Pancreas (tissue), 10 donors: Measurements from ENCODE around the gene ME1. TPM values are rescaled to one million over a fixed set of nuclear protein-coding genes. Genes with fewer than 3 reads are reported as not detected.
"Not testable (repeated sequence)": the region's sequence is repeated elsewhere in the genome, so short reads cannot be mapped to it uniquely, and the experiment has no call there.

Experiments
- ATAC-seq, 4 donors: fragments of 200-7000 bp; cut with Tn5 transposase; one replicate each; pipeline versions ENCODE4 v1.8.0 to v1.9.1; 2020; ENCODE audit warnings: mild to moderate bottlenecking in 4 of 4, moderate library complexity in 4 of 4
- DNase-seq, 6 donors: peaks; one replicate each; pipeline ENCODE4 v3.0.0-alpha.2; 2020
- FAIRE-seq: peaks from 2 replicates; lab custom pipeline; 2012; peaks lifted over from hg19 to GRCh38; lab: Jason Lieb, UNC
- H3K27ac ChIP-seq, 4 donors: fragments of 200-600 bp; sonication (generic); 1 replicate in 3 of 4; 2 replicates in 1 of 4; pipeline versions ENCODE4 v1.5.0 to v1.8.0; 2020
- H3K27me3 ChIP-seq, 4 donors: fragments of 200-600 bp; one replicate each; pipeline ENCODE4 v1.8.0; 2021
- H3K36me3 ChIP-seq, 3 donors: fragments of 200-600 bp; sonication (generic) in 1 of 3; one replicate each; pipeline versions ENCODE4 v1.5.0 to v1.8.0; 2020 to 2021
- H3K4me1 ChIP-seq, 3 donors: fragments of 200-600 bp; one replicate each; pipeline ENCODE4 v1.8.0; 2021
- H3K4me3 ChIP-seq, 4 donors: fragments of 200-600 bp; sonication (generic) in 2 of 4; one replicate each; pipeline versions ENCODE4 v1.5.0 to v1.8.0; 2020 to 2021
- H3K9me3 ChIP-seq, 4 donors: fragments of 200-600 bp; one replicate each; pipeline ENCODE4 v1.8.0; 2021
- CTCF ChIP-seq, 4 donors: fragments of 200-600 bp; sonication (generic) in 3 of 4; IDR thresholded peaks; one replicate each; pipeline versions ENCODE4 v1.5.0 to v1.8.0; 2021; ENCODE audit warnings: antibody characterized with exemption in 4 of 4
- WGBS, 2 donors: extraction: QIAGEN DNeasy Blood & Tissue Kit; methylation state at CpG; one replicate each; pipeline ENCODE4 v1.1.7; 2013; 5-methylcytosine and 5-hydroxymethylcytosine counted together
- intact Hi-C, 3 donors: fragments of 100-400 bp; cut with DNase I; formaldehyde crosslinking; loops; one replicate each; pipeline versions ENCODE4 v1.11.1 to v1.14.2; 2022
- polyA plus RNA-seq, 2 donors: library from polyadenylated mRNA; stranded (reverse); fragments of 200-250 nt; gene quantifications; one replicate each; pipeline ENCODE4 v1.2.3, GENCODE V29; 2013
- total RNA-seq, 6 donors: library from RNA; stranded (reverse); fragmentation: NEBNext Ultra II Directional in 4 of 6; extraction: Animal tissue kit (Norgen Biotek cat#: 25700) in 4 of 6; gene quantifications; one replicate each; pipeline versions ENCODE4 v1.2.1 to v1.2.4, GENCODE V29; 2021 to 2023
- donor health status: healthy with polysubstance abuse.
- donor health status: DM: no; HTN: no; CAD: no; lungs with moderate emphysema.
- donor health status: DM: no; HTN: no; CAD: no.
- donor health status: control.
- donor health status: control.
- donor health status: Bipolar disorder and iron deficiency.
- donor health status: DM: yes; HTN: yes; CAD: no.
- donor health status: DM: no; HTN: no; CAD: no.
- donor health status: DM: no; HTN: no; CAD: no.
- donor health status: DM: yes; HTN: yes; CAD: no.

ME1 gene
- total and polyA plus RNA-seq, 8 donors: 1.5 to 4.6 (median 3.1) TPM

GRCh38 chr6:83258517-83258916 is 172.3 kb downstream of the ME1 start:
- H3K36me3 ChIP-seq: no peaks in the 10 kb centered on the region
- no peaks in the 10 kb centered on the region for H3K4me1 ChIP-seq
- WGBS, 2 donors: 67 to 79% methylated on average over 1 of the region's 1 CpG
- intact Hi-C loops: no loop called here
- H3K27ac ChIP-seq: no peak overlapping the region
- ATAC-seq: no peak
- no peak for DNase-seq
- TF ChIP-seq CTCF (IDR thresholded peaks at IDR 0.05): no peak
- H3K27me3 ChIP-seq: no peaks in the 10 kb centered on the region
- H3K4me3 ChIP-seq: no peak overlapping the region
- no peaks in the 10 kb centered on the region for H3K9me3 ChIP-seq
- FAIRE-seq: no peak

- WGBS, 2 donors: 92 to 96% methylated on average over 3 of the region's 3 CpGs
These were observed 173.1 kb downstream of the ME1 start for GRCh38 chr6:83257791-83258190.

GRCh38 chr6:83256719-83257118 is 174.1 kb downstream of the ME1 start:
- H3K4me3 ChIP-seq, ATAC-seq, DNase-seq, H3K36me3 ChIP-seq, intact Hi-C loops, H3K9me3 ChIP-seq, FAIRE-seq, H3K27me3 ChIP-seq, H3K27ac ChIP-seq, H3K4me1 ChIP-seq: not testable (repeated sequence)
- WGBS, 2 donors: 95 to 97% methylated on average over 3 of the region's 3 CpGs

More at GRCh38 chr6:83257791-83258190, 173.1 kb downstream of the ME1 start:
- H3K27me3 ChIP-seq: no peaks in the 10 kb centered on the region
- intact Hi-C loops: no loop called here
- H3K4me3 ChIP-seq: no peak overlapping the region
- H3K4me1 ChIP-seq: no peaks in the 10 kb centered on the region
- no peaks in the 10 kb centered on the region for H3K9me3 ChIP-seq
- TF ChIP-seq CTCF (IDR thresholded peaks at IDR 0.05): no peak
- ATAC-seq: no peak
- H3K36me3 ChIP-seq: no peaks in the 10 kb centered on the region
- DNase-seq: no peak
- H3K27ac ChIP-seq: no peak overlapping the region
- FAIRE-seq: no peak

- H3K4me1 ChIP-seq: no peaks in the 10 kb centered on the region
- no peak overlapping the region for H3K27ac ChIP-seq
- DNase-seq: no peak
- 100% methylated on average over 1 of the region's 1 CpG for WGBS, 2 donors
- H3K27me3 ChIP-seq: no peaks in the 10 kb centered on the region
- TF ChIP-seq CTCF (IDR thresholded peaks at IDR 0.05): no peak
- FAIRE-seq: no peak
- no peak overlapping the region for H3K4me3 ChIP-seq
- intact Hi-C loops: no loop called here
- no peaks in the 10 kb centered on the region for H3K36me3 ChIP-seq
- no peaks in the 10 kb centered on the region for H3K9me3 ChIP-seq
- ATAC-seq: no peak
These were observed 178.1 kb downstream of the ME1 start for GRCh38 chr6:83252719-83253118.

- Histone ChIP-seq H3K36me3 (no peaks in the 10 kb centered on the region), H3K4me3 (no peak overlapping the region), H3K27ac (no peak overlapping the region), H3K4me1 (no peaks in the 10 kb centered on the region), H3K27me3 (no peaks in the 10 kb centered on the region), H3K9me3 (no peaks in the 10 kb centered on the region)
- intact Hi-C loops: no loop called here
- DNase-seq (no peak), ATAC-seq (peak in 1 of 4 donors; percentile 63), FAIRE-seq (peak; percentile 41)
- no peak for TF ChIP-seq CTCF (IDR thresholded peaks at IDR 0.05)
These were observed 180.6 kb downstream of the ME1 start for GRCh38 chr6:83250235-83250634.
